GM18867 (cell line): ENCODE data around the gene CLPSL2.

Source experiments
- ATAC-seq: cut with Tn5 transposase; IDR thresholded peaks from one replicate; pipeline ENCODE4 v1.9.1; 2021; ENCODE audit warnings: mild to moderate bottlenecking, moderate library complexity; ENCODE audit not compliant: unreplicated experiment

CLPSL2 gene

DNA sequence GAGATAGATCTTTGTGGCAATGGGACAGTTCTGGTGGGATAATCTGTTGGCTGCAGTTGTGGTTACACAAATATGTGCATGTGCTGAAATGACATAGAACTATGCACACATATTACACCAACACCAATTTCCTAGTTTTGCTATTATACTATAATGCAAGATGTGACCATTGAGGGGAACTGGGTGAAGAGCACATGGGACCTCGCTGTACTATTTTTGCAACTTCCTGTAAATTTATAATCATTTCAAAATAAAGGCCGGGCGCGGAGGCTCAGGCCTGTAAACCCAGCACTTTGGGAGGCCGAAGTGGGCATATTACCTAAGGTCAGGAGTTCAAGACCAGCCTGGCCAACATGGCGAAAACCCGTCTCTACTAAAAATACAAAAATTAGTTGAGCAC is 30.9 kb upstream of the CLPSL2 start:
- ATAC-seq = no peak

- ATAC-seq = no peak
These were observed 29.9 kb upstream of the CLPSL2 start for GRCh38 chr6:35746516-35746915.

DNA sequence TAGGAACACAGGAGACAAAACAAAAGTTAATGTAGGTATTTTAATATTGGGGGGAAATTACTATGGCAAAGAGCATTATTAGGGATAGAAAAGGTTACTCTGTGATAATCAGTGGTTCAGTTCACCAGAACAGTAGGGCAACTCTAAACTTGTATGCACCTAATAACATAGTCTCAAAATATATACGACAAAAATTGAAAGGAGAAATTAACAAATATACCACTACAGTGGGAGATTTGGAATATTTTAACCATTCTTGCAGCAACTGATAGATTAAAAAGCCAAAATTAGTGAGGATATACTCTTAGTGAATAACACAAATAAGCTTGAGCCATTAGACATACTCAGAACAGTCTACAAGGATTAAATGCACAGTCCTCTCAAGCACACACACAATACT is 28.5 kb upstream of the CLPSL2 start:
- no peak for ATAC-seq

GRCh38 chr6:35750557-35750956 is 25.8 kb upstream of the CLPSL2 start:
- no peak for ATAC-seq

GRCh38 chr6:35751594-35751993 is 24.8 kb upstream of the CLPSL2 start:
- ATAC-seq = no peak

DNA sequence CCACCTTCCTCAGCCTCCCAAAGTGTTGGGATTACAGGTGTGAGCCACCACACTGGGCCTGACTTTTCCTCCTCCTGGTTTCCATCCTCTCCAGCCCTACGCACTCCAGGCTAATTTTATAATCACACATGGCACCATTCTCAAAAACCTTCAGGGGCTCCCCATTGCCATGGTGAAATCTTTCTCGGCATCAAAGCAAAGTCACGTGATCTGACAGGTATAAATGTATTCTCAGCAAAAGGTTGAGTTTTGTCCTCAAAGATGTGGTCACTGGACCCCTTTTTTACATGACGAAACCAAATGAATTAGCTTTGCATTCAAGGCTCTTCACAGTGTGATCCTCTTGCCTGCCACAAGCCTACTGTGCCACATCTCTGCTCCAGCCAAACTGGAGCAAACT is 24.1 kb upstream of the CLPSL2 start:
- ATAC-seq = no peak

GRCh38 chr6:35754452-35755277 is 21.7 kb upstream of the CLPSL2 start:
- no peak for ATAC-seq

DNA sequence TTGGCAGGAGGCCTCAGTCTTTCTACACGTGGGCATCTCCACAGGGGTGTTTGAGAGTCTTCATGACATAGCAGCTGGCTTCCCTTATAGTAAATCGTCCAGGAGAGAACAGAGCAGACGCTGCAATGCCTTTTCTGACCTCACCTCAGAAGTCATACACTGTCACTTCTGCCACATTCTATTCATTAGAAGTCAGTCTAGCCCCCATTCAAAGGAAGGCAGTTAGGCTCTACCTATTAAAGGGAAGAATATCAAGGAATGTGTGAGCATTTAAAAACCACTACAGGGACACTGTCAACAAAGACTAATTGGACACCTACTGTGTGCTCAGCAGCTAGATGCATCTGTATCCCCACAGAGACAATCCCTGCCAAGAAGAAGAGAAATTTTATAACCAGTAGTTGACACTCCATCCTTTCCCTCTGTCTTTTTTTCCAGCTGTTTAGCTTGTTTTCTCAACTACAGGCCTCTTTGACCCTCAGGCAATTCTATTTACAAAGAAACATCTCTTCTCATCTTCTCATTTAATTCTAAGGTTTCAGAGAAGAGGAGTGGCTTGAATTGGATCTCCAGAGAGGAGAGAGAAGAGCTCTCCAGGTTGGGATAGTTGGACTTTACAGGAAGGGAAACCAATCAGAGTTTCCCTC is 21.0 kb upstream of the CLPSL2 start:
- ATAC-seq = no peak

DNA sequence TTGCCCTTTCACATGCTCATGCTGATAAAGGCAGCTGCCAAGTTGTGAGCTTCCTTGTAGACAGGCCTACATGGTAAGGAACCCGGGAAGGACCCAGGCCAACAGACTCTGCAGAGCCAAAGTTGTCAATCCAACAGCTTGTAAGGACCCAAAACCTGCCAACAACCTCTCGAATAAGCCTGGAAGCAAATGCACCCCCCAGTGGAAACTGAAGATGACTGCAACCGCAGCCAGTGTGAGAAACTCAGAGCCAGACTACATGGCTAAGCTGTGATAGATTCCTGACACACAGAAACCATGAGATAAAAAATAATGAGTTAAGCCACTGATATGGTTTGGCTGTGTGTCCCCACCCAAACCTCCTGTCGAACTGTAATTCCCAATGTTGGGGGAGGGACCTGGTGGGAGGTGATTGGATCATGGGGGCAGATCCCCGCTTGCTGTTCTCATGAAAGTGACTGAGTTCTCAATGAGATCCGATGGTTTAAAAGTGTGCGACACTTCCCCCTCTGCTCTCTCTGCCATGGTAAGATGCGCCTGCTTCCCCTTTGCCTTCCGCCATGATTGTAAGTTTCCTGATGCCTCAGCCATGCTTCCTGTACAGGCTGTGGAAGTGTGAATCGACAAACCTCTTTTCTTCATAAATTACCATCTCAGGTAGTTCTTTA is 18.8 kb upstream of the CLPSL2 start:
- ATAC-seq = no peak

DNA sequence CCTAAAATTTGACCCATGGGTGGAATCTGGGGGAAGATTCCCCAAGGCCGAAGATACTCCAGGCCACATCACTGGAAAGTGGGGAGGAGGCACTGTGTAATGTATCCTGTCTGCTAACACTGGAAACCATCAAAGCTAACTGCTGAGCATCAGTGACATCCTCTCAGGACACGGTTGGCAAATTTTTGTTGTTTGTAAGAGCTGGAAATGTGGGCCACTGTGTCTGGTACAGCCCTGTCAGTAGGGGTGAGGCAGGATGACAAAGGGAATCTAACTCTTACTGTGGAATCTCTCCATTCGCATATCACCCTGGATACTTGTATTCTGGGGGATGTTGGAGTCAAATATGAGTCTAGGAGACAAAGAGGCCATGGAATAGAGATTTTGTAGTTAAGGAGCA is 17.0 kb upstream of the CLPSL2 start:
- no peak for ATAC-seq

DNA sequence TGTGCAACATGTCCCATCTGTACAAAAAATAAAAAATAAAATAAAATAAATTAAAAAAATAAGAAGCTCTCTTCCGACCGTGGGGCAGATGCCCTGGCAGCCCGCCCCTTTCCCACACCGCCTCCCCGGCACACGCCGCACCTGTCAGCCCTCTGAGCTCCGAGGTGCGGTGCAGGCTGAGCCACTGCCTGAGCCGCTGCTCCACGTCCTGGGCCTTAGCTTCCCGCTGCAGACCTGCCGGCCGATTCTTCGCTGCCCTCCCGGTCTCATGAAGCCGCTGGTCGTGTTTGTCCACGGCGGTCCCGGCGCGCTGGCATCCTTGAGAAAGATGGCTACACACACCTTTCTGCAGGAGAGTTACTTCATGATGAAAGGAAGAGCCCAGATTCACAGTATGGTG is 10.7 kb upstream of the CLPSL2 start:
- ATAC-seq = no peak

GRCh38 chr6:35769211-35769610 is 7.2 kb upstream of the CLPSL2 start:
- ATAC-seq = no peak

DNA sequence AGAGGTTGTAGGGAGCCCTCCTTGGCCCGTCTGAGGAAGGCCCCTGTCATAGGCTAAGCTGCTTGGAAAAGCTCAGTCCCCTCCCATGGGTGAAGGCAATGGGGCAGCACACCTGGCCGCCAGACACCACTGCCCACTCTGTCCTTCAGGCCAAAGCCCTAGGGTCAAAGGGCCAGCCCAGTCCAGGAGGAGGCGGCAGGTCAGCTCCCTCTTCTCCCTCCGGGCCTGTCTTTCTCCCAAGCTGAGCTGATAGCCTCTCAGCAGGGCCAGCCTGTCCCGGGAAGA is 5.1 kb upstream of the CLPSL2 start:
- no peak for ATAC-seq

DNA sequence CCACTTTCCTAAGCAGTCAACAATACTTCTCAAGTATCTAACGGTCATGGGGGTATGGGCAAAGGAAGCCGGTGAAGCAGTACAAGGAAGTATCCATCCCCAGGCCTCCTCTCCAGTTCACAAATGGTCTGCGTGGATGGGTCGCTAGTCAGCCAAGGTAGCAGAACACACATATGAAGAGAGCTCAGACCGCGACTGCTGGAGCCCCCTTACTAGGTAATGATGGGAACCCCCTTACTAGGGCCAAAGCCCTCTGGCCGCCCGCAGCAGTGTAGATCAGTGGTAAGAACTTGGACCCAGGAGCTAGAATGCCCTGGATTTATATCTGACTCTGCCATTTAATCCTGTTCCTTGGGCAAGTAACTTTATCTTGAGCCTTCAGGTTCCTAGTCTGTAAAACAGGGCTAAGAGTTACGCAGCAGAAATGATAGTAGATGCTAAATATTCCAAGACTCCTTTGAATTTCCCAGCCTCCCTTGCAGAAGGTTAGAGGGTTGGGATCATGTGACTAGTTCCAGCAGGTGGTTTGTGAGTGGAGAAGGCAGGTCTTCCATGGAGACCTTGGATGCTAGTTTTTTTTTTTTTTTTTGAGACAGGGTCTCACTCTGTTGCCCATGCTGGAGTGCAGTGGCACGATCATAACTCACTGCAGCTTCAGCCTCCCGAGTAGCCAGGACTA is 2.1 kb upstream of the CLPSL2 start:
- ATAC-seq = no peak

DNA sequence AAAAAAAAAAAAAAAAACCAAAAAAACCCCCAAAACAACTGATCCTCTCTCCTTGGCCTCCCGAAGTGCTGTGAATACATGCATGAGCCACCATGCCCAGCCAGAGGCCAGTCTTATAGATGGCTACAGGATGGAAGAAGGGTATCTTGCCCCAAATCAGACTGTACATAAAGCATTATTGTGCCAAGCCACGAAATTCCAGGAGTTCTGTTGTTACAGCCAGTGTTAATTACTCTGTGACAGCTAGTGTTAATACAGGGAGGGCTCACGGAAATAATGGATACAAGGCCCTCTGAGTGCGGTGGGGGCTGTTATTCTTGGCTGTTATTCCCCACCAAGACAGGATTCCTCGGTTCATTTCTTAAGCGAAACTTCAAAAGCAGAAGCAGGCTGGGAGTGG is 1.4 kb upstream of the CLPSL2 start:
- ATAC-seq = no peak

GRCh38 chr6:35777356-35778102 is 1.1 kb downstream of the CLPSL2 start:
- no peak for ATAC-seq

- no peak for ATAC-seq
These were observed 2.0 kb downstream of the CLPSL2 start for GRCh38 chr6:35778437-35778836.

DNA sequence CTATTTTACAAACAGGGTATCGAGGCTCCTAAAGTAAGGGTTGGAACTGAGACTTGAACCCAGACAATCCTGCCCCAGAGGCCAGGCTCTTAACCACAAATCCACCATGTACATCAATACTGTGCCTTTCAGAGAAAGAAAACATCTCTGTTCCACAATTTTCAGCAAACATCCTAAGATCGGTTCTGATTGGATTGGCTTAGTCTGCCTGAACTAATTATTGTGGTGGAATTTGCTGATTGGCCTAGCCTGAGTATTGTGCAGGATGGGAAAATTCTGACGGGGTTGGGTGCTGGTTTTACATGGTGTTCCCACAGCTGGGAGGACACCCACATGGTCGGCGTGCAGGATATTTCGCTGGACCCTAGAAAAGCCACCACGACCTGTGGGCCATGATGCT is 4.3 kb downstream of the CLPSL2 start, which contains the start of gene CLPSL1:
TSS of gene CLPSL1 (plus strand) at position 301 of the 400 bp plus-strand sequence. CDS start at position 393, 92 bp downstream.
- ATAC-seq = no peak

GRCh38 chr6:35781290-35781689 is 4.9 kb downstream of the CLPSL2 start:
- ATAC-seq = no peak

GRCh38 chr6:35782424-35782823 is 6.0 kb downstream of the CLPSL2 start:
- ATAC-seq = no peak

DNA sequence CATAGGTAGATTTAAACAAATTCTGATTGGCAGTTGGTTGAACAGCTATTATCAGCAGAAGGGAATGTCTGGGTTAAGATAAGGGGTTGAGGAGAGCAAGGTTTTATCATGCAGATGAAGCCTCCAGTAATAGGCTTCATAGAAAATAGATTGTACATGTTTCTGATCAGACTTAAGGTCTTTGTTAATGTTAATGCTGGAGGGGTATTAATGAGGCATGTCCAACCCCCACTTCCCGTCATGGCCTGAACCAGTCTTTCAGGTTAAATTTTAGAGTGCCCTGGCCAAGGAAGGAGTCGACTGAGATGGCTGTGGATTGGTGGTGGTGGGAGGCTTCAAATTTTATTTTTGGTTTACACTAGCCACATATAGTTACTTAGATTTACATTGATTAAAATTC is 7.8 kb downstream of the CLPSL2 start:
- no peak for ATAC-seq
